D721Med (cell line): ENCODE measurements around the gene RNF213.

Experiments
- DNase-seq: peaks from one replicate; pipeline ENCODE4 v3.0.0; 2011; ENCODE audit warnings: low spot score; ENCODE audit not compliant: insufficient read length
- FAIRE-seq: peaks from 2 replicates; lab custom pipeline; 2011; peaks lifted over from hg19 to GRCh38; lab: Jason Lieb, UNC
- CTCF ChIP-seq: IDR thresholded peaks from 2 replicates; pipeline ENCODE4 v1.5.1; 2012; ENCODE audit warnings: mild to moderate bottlenecking, control low read depth; ENCODE audit not compliant: insufficient read depth; ENCODE audit errors: missing control alignments

The RNF213 gene

GRCh38 chr17:80216473-80217456 lies 43.9 kb upstream of the RNF213 start:
- no peak for FAIRE-seq
- no peak for TF ChIP-seq CTCF
- DNase-seq = no peak

DNA sequence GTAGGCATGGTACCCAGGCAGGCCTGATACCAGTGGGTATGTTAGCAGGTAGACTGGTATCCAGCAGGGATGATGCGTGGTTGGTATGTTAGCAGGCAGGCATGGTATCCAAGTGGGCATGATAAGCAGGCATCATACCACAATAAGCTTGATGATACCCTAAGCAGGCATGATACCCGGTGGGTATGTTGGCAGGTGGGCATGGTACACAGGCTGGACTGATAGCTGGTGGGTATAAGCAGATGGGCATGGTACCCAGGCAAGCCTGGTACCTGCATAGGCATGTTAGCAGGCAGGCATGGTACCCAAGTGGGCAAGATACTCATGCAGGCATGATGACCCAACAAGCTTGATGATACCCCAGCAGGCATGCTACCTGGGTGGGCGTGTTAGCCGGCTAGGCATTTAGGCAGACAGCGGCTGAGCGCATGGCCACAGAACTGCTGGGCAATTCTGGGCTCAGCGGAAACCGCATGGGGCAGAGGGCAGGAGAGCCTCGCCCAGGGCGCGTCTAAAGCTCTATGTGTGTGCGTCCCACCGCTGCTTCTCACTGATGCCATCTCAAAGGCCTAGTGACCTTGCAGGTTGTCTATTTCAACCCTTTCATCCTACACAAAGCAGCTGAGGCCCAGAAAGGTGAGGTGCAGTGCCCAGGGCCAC lies 42.8 kb upstream of the RNF213 start:
- DNase-seq = no peak
- TF ChIP-seq CTCF = no peak
- no peak for FAIRE-seq

DNA sequence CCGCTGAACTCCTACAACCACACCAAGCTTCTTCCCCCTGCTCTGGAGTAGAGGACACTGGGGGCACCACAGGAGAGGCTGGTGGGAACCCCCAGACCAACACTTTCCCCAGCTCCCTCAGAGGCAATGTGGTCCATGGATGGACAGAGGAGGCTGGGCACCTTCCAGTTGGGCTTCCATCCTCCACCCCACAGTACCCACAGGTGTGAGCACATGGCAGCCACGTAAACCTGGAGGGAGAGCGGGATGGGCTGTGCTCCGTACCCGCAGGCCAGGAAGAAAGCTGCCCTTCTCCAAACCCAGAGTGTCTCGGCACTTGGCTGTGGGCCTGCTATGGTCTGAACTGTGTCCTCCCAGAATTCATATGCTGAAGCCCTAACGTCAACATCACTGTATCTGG lies 42.3 kb upstream of the RNF213 start:
- TF ChIP-seq CTCF = no peak
- FAIRE-seq (no peak), DNase-seq (no peak)

DNA sequence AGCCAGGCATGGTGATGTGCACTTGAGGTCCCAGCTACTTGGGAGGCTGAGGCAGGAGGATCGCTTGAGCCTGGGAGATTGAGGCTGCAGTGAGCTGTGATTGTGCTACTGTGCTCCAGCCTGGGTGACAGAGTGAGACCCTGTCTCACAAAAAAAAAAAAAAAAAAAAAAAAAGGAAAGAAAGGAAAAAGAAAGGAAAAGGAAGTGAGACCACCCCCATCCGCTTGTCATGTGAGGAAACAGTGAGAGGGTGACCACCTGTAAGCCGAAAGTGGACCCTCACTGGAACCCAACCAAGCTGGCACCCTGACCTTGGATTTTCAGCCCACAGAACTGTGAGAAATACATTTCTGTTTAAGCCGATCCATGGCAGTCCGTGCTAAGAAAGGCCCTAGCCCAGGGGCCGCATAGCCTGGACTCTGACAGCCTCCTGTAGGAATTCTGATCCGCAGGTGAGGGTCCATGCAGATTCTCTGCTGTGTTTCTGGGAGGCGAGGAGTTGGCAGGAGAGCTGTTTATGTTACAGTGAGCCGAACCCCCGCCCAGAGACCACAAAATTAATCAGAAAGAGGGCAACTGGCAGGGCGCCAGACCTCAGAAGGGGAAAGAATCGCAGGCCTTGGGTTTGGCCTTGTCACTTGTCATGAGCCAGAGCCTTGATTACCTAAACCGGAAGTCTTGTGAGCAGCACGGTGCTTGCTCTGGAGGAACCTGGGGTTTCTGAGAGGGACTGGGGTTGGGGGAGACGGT lies 41.5 kb upstream of the RNF213 start:
- no peak for TF ChIP-seq CTCF
- FAIRE-seq (no peak), DNase-seq (no peak)

DNA sequence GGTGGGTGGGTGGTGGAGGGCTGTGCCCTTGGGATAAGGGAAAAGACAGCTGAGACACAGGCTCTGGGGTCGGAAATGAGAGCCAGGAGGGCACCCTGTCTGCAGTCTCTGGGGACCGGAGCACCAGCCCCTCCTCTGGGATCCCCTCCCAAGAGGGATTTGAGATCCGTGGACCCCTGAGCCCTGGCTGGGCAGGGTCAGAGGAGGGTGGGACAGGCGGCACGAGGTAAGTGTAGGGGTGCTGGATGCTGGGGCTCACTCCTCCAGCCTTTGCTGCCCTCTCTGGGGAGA lies 40.9 kb upstream of the RNF213 start:
- no peak for TF ChIP-seq CTCF
- DNase-seq (no peak), FAIRE-seq (no peak)

- no peak for TF ChIP-seq CTCF
- FAIRE-seq (no peak), DNase-seq (peak; percentile 99)
These were observed 40.5 kb upstream of the RNF213 start, which contains the start of the genes SGSH and SLC26A11 for GRCh38 chr17:80220054-80220735. Gene SGSH, minus strand, starts transcription at chr17:80220333. Its CDS starts 20 bp downstream, at chr17:80220313. Gene SLC26A11, plus strand, starts transcription at chr17:80220427. Its CDS starts 1,134 bp downstream, at chr17:80221561.
